Measurements from ENCODE around the gene JDP2. TPM values are rescaled to one million over a fixed set of nuclear protein-coding genes. Genes with fewer than 3 reads are reported as not detected.

The JDP2 gene
- total and polyA plus RNA-seq, 9 donors, result 45.0 to 63.2 (median 56.7) TPM

DNA sequence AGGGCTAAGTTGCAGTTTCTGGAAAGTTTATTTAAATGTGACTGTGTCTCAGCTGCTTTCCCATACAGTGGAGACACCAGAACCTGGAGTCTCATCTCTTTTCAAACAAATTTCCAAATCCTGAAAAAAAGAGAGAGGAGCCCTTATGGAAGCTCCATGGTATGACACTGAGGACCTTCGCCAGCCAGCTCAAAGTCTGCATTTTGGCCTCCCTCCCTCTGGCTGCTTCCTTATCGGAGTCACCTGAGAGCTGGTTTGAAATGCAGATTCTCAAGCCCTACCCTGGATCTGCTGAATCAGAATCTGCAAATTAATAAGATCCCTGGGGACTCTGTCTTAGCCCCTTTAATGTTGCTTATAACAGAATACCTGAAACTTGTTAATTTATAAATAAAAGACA, 21.7 kb upstream of the JDP2 start:
- H3K9me3 ChIP-seq (replicated peaks; ENCODE audit: control insufficient read depth, low read depth, low read length), result no peaks in the 10 kb centered on the region
- 100% methylated on average over 1 of the region's 2 CpGs for WGBS (ENCODE audit: insufficient coverage)
- no peak overlapping the region for H3K27ac ChIP-seq (ENCODE audit: low read length)
- no peak for DNase-seq
- H3K36me3 ChIP-seq (ENCODE audit: control insufficient read depth, insufficient read depth, low read length), result no peaks in the 10 kb centered on the region
- H3K27me3 ChIP-seq (ENCODE audit: control insufficient read depth, insufficient read depth, low read length), result no peaks in the 10 kb centered on the region
- peaks cover 47% of the 10 kb centered on the region for H3K4me1 ChIP-seq (ENCODE audit: control insufficient read depth, insufficient read depth, low read length)
- no peak overlapping the region for H3K4me3 ChIP-seq (ENCODE audit: low read length)

GRCh38 chr14:75406856-75407255, 21.0 kb upstream of the JDP2 start:
- Histone ChIP-seq H3K4me3 (ENCODE audit: low read length) (no peak overlapping the region), H3K4me1 (ENCODE audit: control insufficient read depth, insufficient read depth, low read length) (peaks cover 41% of the 10 kb centered on the region), H3K27me3 (ENCODE audit: control insufficient read depth, insufficient read depth, low read length) (no peaks in the 10 kb centered on the region), H3K9me3 (replicated peaks; ENCODE audit: control insufficient read depth, low read depth, low read length) (no peaks in the 10 kb centered on the region), H3K27ac (ENCODE audit: low read length) (no peak overlapping the region), H3K36me3 (ENCODE audit: control insufficient read depth, insufficient read depth, low read length) (no peaks in the 10 kb centered on the region)
- WGBS (ENCODE audit: insufficient coverage), result no CpG with 5 or more reads among the region's 3 CpGs
- no peak for DNase-seq

GRCh38 chr14:75409316-75410205, 18.3 kb upstream of the JDP2 start:
- Histone ChIP-seq H3K36me3 (ENCODE audit: control insufficient read depth, insufficient read depth, low read length) (no peaks in the 10 kb centered on the region), H3K4me1 (ENCODE audit: control insufficient read depth, insufficient read depth, low read length) (peaks cover 31% of the 10 kb centered on the region), H3K4me3 (ENCODE audit: low read length) (no peak overlapping the region), H3K27me3 (ENCODE audit: control insufficient read depth, insufficient read depth, low read length) (no peaks in the 10 kb centered on the region), H3K9me3 (replicated peaks; ENCODE audit: control insufficient read depth, low read depth, low read length) (no peaks in the 10 kb centered on the region), H3K27ac (ENCODE audit: low read length) (peak overlapping the region; percentile 85)
- DNase-seq, result peak; percentile 84
- 74% methylated on average over 8 of the region's 10 CpGs for WGBS (ENCODE audit: insufficient coverage)

GRCh38 chr14:75411214-75411540, 16.6 kb upstream of the JDP2 start:
- DNase-seq, result no peak
- Histone ChIP-seq H3K9me3 (replicated peaks; ENCODE audit: control insufficient read depth, low read depth, low read length) (no peaks in the 10 kb centered on the region), H3K36me3 (ENCODE audit: control insufficient read depth, insufficient read depth, low read length) (no peaks in the 10 kb centered on the region), H3K4me1 (ENCODE audit: control insufficient read depth, insufficient read depth, low read length) (peaks cover 31% of the 10 kb centered on the region), H3K27ac (ENCODE audit: low read length) (peak overlapping the region; percentile 85), H3K4me3 (ENCODE audit: low read length) (no peak overlapping the region), H3K27me3 (ENCODE audit: control insufficient read depth, insufficient read depth, low read length) (no peaks in the 10 kb centered on the region)
- WGBS (ENCODE audit: insufficient coverage), result 58% methylated on average over 5 of the region's 6 CpGs

GRCh38 chr14:75413013-75413412, 14.8 kb upstream of the JDP2 start:
- Histone ChIP-seq H3K27ac (ENCODE audit: low read length) (no peak overlapping the region), H3K4me3 (ENCODE audit: low read length) (no peak overlapping the region), H3K4me1 (ENCODE audit: control insufficient read depth, insufficient read depth, low read length) (peaks cover 31% of the 10 kb centered on the region), H3K27me3 (ENCODE audit: control insufficient read depth, insufficient read depth, low read length) (no peaks in the 10 kb centered on the region), H3K9me3 (replicated peaks; ENCODE audit: control insufficient read depth, low read depth, low read length) (no peaks in the 10 kb centered on the region), H3K36me3 (ENCODE audit: control insufficient read depth, insufficient read depth, low read length) (no peaks in the 10 kb centered on the region)
- WGBS (ENCODE audit: insufficient coverage), result no CpG with 5 or more reads among the region's 2 CpGs
- no peak for DNase-seq

GRCh38 chr14:75417674-75418073, 10.1 kb upstream of the JDP2 start:
- H3K27ac ChIP-seq (ENCODE audit: low read length), result no peak overlapping the region
- H3K4me1 ChIP-seq (ENCODE audit: control insufficient read depth, insufficient read depth, low read length), result peaks cover 5% of the 10 kb centered on the region
- no peak overlapping the region for H3K4me3 ChIP-seq (ENCODE audit: low read length)
- H3K9me3 ChIP-seq (replicated peaks; ENCODE audit: control insufficient read depth, low read depth, low read length), result no peaks in the 10 kb centered on the region
- WGBS (ENCODE audit: insufficient coverage), result no CpG with 5 or more reads among the region's 1 CpG
- no peaks in the 10 kb centered on the region for H3K27me3 ChIP-seq (ENCODE audit: control insufficient read depth, insufficient read depth, low read length)
- no peaks in the 10 kb centered on the region for H3K36me3 ChIP-seq (ENCODE audit: control insufficient read depth, insufficient read depth, low read length)
- DNase-seq, result no peak

GRCh38 chr14:75418850-75419768, 8.7 kb upstream of the JDP2 start:
- DNase-seq, result no peak
- Histone ChIP-seq H3K9me3 (replicated peaks; ENCODE audit: control insufficient read depth, low read depth, low read length) (no peaks in the 10 kb centered on the region), H3K27ac (ENCODE audit: low read length) (no peak overlapping the region), H3K36me3 (ENCODE audit: control insufficient read depth, insufficient read depth, low read length) (no peaks in the 10 kb centered on the region), H3K4me3 (ENCODE audit: low read length) (no peak overlapping the region), H3K27me3 (ENCODE audit: control insufficient read depth, insufficient read depth, low read length) (no peaks in the 10 kb centered on the region), H3K4me1 (ENCODE audit: control insufficient read depth, insufficient read depth, low read length) (peaks cover 5% of the 10 kb centered on the region)
- WGBS (ENCODE audit: insufficient coverage), result 27% methylated on average over 7 of the region's 16 CpGs

GRCh38 chr14:75422169-75422568, 5.7 kb upstream of the JDP2 start:
- 89% methylated on average over 5 of the region's 8 CpGs for WGBS (ENCODE audit: insufficient coverage)
- peaks cover 24% of the 10 kb centered on the region for H3K4me1 ChIP-seq (ENCODE audit: control insufficient read depth, insufficient read depth, low read length)
- H3K9me3 ChIP-seq (replicated peaks; ENCODE audit: control insufficient read depth, low read depth, low read length), result no peaks in the 10 kb centered on the region
- H3K27ac ChIP-seq (ENCODE audit: low read length), result no peak overlapping the region
- DNase-seq, result no peak
- no peaks in the 10 kb centered on the region for H3K27me3 ChIP-seq (ENCODE audit: control insufficient read depth, insufficient read depth, low read length)
- H3K4me3 ChIP-seq (ENCODE audit: low read length), result no peak overlapping the region
- H3K36me3 ChIP-seq (ENCODE audit: control insufficient read depth, insufficient read depth, low read length), result no peaks in the 10 kb centered on the region

DNA sequence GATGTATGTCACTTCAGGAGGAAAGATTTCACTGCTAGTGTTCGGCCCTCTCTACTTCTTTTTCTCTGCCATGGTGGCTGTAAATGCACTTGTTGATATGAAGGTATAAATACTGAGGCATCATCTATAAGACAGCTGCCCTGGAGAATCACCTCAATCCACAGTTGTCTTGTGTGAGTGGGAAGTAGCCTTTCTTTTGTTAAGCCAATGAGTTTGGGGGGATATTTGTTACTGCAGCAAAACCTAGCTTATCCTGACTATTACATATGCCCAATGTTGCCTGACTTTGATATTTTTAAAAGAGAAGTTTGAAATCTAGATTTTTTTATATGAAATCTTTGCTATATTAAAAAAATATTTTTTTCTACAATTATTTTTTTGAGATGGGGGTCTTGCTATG, 3.3 kb upstream of the JDP2 start:
- Histone ChIP-seq H3K9me3 (replicated peaks; ENCODE audit: control insufficient read depth, low read depth, low read length) (no peaks in the 10 kb centered on the region), H3K4me3 (ENCODE audit: low read length) (no peak overlapping the region), H3K36me3 (ENCODE audit: control insufficient read depth, insufficient read depth, low read length) (no peaks in the 10 kb centered on the region), H3K4me1 (ENCODE audit: control insufficient read depth, insufficient read depth, low read length) (peaks cover 30% of the 10 kb centered on the region), H3K27me3 (ENCODE audit: control insufficient read depth, insufficient read depth, low read length) (no peaks in the 10 kb centered on the region), H3K27ac (ENCODE audit: low read length) (no peak overlapping the region)
- DNase-seq, result no peak
- no CpG with 5 or more reads among the region's 1 CpG for WGBS (ENCODE audit: insufficient coverage)

DNA sequence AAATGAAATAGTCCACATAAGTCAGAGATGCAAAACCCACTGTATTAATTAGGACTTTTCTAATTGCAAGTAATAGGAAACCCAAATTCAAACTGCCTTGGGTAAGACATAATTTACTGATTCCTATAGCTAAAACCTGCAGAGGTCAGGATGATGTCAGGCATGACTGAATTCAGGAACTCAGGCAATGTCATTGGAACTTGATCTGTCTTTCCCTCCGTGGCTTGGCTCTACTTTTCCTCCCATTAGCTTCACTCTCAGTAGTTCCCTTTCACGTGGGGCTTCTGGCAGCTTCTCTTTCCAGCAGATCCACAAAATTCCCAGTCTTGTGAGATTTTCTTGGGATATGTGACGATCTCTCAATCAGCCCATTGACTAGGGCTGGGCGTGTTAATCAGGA, 2.4 kb upstream of the JDP2 start:
- H3K27ac ChIP-seq (ENCODE audit: low read length), result peak overlapping the region; percentile 23
- WGBS (ENCODE audit: insufficient coverage), result 0% methylated on average over 1 of the region's 4 CpGs
- no peaks in the 10 kb centered on the region for H3K9me3 ChIP-seq (replicated peaks; ENCODE audit: control insufficient read depth, low read depth, low read length)
- no peak overlapping the region for H3K4me3 ChIP-seq (ENCODE audit: low read length)
- no peaks in the 10 kb centered on the region for H3K36me3 ChIP-seq (ENCODE audit: control insufficient read depth, insufficient read depth, low read length)
- peaks cover 38% of the 10 kb centered on the region for H3K4me1 ChIP-seq (ENCODE audit: control insufficient read depth, insufficient read depth, low read length)
- H3K27me3 ChIP-seq (ENCODE audit: control insufficient read depth, insufficient read depth, low read length), result no peaks in the 10 kb centered on the region
- DNase-seq, result peak; percentile 47

Data from muscle of leg (tissue), 11 donors.